Psoas muscle (tissue), 8 donors: Measurements from ENCODE around the gene HNF1A. TPM values are rescaled to one million over a fixed set of nuclear protein-coding genes. Genes with fewer than 3 reads are reported as not detected.

Source experiments
- ATAC-seq, 4 donors: fragments of 200-7000 bp; cut with Tn5 transposase; one replicate each; pipeline ENCODE4 v1.9.1; 2020; ENCODE audit warnings: moderate library complexity in 3 of 4, mild to moderate bottlenecking in 2 of 4
- DNase-seq, 2 donors: peaks; one replicate each; pipeline ENCODE4 v3.0.0-alpha.2; 2020
- H3K27ac ChIP-seq: fragments of 200-600 bp; one replicate; pipeline ENCODE4 v1.8.0; 2022
- H3K27me3 ChIP-seq, 3 donors: fragments of 200-600 bp in 1 of 3; one replicate each; pipeline versions ENCODE4 v1.6.1 to v1.8.0; 2013 to 2022; ENCODE audit warnings: low read length in 2 of 3, mild to moderate bottlenecking in 2 of 3, moderate library complexity in 1 of 3; ENCODE audit not compliant: insufficient read depth in 3 of 3
- H3K36me3 ChIP-seq, 2 donors: fragments of 200-600 bp in 1 of 2; one replicate each; pipeline versions ENCODE4 v1.6.1 to v1.8.0; 2013 to 2022; ENCODE audit warnings: low read depth in 1 of 2, mild to moderate bottlenecking in 1 of 2, moderate library complexity in 1 of 2; ENCODE audit not compliant: insufficient read depth in 1 of 2
- H3K4me1 ChIP-seq: fragments of 200-600 bp; one replicate; pipeline ENCODE4 v1.8.0; 2022
- H3K4me3 ChIP-seq: fragments of 200-600 bp; one replicate; pipeline ENCODE4 v1.8.0; 2022; ENCODE audit warnings: mild to moderate bottlenecking
- H3K9me3 ChIP-seq: fragments of 200-600 bp; one replicate; pipeline ENCODE4 v1.8.0; 2022
- WGBS, 3 donors: extraction: QIAGEN DNeasy Blood & Tissue Kit; methylation state at CpG; one replicate each; pipeline versions ENCODE4 v1.1.6 to v1.1.7; 2013; 5-methylcytosine and 5-hydroxymethylcytosine counted together
- intact Hi-C, 2 donors: fragments of 100-400 bp; cut with DNase I; formaldehyde crosslinking; loops; one replicate each; pipeline versions ENCODE4 v1.11.0 to v1.14.2; 2022
- polyA plus RNA-seq, 3 donors: library from polyadenylated mRNA; stranded (reverse); fragments of 200-250 nt; gene quantifications; one replicate each; pipeline ENCODE4 v1.2.3, GENCODE V29; 2013
- total RNA-seq, 4 donors: library from RNA; stranded (reverse); fragmentation: NEBNext Ultra II Directional in 2 of 4; extraction: Animal tissue kit (Norgen Biotek cat#: 25700) in 2 of 4; gene quantifications; one replicate each; pipeline versions ENCODE4 v1.2.1 to v1.2.4, GENCODE V29; 2021 to 2023
- TF ChIP-seq, protein P1 (sequence below): fragments of 200-600 bp; IDR thresholded peaks from one replicate; pipeline ENCODE4 v1.8.0; 2022; ENCODE audit warnings: antibody characterized with exemption
- donor health status: healthy with polysubstance abuse.
- donor health status: DM: no; HTN: no; CAD: no; lungs with moderate emphysema.
- donor health status: Bipolar disorder and iron deficiency.
- donor health status: healthy.
- donor health status: DM: yes; HTN: yes; CAD: no.
- donor health status: DM: no; HTN: no; CAD: no.
- donor health status: DM: no; HTN: no; CAD: no.
- donor health status: DM: yes; HTN: yes; CAD: no.

Gene HNF1A
- total and polyA plus RNA-seq, 7 donors = 0.07 to 0.18 TPM; not detected in 5

DNA sequence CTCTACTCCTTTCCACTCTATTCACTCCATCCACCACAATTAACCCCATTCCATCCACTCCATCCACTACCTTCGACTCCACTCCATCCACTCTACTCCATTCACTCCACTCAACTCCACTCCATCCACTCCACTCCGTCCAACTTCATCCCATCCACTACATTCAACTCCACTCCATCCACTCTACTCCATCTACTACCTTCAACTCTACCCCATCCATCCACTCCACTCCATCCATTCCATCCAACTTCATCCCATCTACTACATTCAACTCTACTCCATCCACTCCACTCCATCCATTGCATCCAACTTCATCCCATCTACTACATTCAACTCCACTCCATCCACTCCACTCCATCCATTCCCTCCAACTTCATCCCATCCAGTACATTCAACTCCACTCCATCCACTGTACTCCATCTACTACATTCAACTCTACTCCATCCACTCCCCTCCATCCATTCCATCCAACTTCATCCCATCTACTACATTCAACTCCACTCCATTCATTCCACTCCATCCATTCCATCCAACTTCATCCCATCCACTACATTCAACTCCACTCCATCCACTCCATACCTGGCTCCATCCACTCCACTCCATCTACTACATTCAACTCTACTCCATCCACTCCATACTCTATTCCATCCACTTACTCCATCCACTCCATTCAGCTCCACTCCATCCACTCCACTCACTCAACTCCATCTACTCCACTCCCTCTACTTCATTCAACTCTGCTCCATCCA lies 16.4 kb downstream of the HNF1A start:
- Histone ChIP-seq H3K27ac (no peak overlapping the region), H3K4me3 (no peak overlapping the region), H3K27me3 (peaks cover 0 to 5% (median 4%) of the 10 kb centered on the region in 3 donors), H3K36me3 (no peaks in the 10 kb centered on the region), H3K9me3 (no peaks in the 10 kb centered on the region), H3K4me1 (no peaks in the 10 kb centered on the region)
- 89 to 91% (median 89%) methylated on average over 2 of the region's 2 CpGs for WGBS, 3 donors
- TF ChIP-seq, protein P1, sequence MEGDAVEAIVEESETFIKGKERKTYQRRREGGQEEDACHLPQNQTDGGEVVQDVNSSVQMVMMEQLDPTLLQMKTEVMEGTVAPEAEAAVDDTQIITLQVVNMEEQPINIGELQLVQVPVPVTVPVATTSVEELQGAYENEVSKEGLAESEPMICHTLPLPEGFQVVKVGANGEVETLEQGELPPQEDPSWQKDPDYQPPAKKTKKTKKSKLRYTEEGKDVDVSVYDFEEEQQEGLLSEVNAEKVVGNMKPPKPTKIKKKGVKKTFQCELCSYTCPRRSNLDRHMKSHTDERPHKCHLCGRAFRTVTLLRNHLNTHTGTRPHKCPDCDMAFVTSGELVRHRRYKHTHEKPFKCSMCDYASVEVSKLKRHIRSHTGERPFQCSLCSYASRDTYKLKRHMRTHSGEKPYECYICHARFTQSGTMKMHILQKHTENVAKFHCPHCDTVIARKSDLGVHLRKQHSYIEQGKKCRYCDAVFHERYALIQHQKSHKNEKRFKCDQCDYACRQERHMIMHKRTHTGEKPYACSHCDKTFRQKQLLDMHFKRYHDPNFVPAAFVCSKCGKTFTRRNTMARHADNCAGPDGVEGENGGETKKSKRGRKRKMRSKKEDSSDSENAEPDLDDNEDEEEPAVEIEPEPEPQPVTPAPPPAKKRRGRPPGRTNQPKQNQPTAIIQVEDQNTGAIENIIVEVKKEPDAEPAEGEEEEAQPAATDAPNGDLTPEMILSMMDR = no peak
- no peak for DNase-seq
- intact Hi-C loops = no loop called here
- no peak for ATAC-seq

GRCh38 chr12:120996133-120996746 lies 17.9 kb downstream of the HNF1A start:
- WGBS, 3 donors = 71 to 81% (median 77%) methylated on average over 10 to 11 of the region's 11 CpGs
- Histone ChIP-seq H3K4me3 (no peak overlapping the region), H3K9me3 (no peaks in the 10 kb centered on the region), H3K27me3 (peaks cover 0 to 5% (median 4%) of the 10 kb centered on the region in 3 donors), H3K36me3 (no peaks in the 10 kb centered on the region), H3K27ac (no peak overlapping the region), H3K4me1 (no peaks in the 10 kb centered on the region)
- DNase-seq (no peak), ATAC-seq (no peak)
- TF ChIP-seq, protein P1 = no peak
- intact Hi-C loops = no loop called here

DNA sequence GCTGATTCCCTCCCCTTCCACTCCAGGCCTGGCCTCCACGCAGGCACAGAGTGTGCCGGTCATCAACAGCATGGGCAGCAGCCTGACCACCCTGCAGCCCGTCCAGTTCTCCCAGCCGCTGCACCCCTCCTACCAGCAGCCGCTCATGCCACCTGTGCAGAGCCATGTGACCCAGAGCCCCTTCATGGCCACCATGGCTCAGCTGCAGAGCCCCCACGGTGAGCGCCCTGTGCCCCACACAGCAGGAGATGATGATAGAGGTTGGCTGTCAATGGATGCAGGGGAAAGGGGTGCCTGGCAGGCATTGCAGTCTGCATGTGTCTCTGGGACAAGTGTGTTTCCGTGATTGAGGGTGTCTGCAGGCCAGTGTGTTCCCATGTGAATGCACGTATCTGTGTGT lies 19.1 kb downstream of the HNF1A start:
- TF ChIP-seq, protein P1 = no peak
- intact Hi-C loops = no loop called here
- H3K4me1 ChIP-seq = no peaks in the 10 kb centered on the region
- WGBS, 3 donors = 68 to 74% (median 71%) methylated on average over 9 of the region's 9 CpGs
- DNase-seq (no peak), ATAC-seq (no peak)
- peaks cover 0 to 11% of the 10 kb centered on the region in 2 donors for H3K36me3 ChIP-seq
- H3K27me3 ChIP-seq = peaks cover 0 to 5% (median 4%) of the 10 kb centered on the region in 3 donors
- H3K4me3 ChIP-seq = no peak overlapping the region
- no peak overlapping the region for H3K27ac ChIP-seq
- H3K9me3 ChIP-seq = no peaks in the 10 kb centered on the region

GRCh38 chr12:120998435-120998834 lies 20.1 kb downstream of the HNF1A start:
- Histone ChIP-seq H3K36me3 (peaks cover 0 to 21% of the 10 kb centered on the region in 2 donors), H3K4me1 (no peaks in the 10 kb centered on the region), H3K27me3 (peaks cover 0 to 5% (median 4%) of the 10 kb centered on the region in 3 donors), H3K27ac (no peak overlapping the region), H3K9me3 (no peaks in the 10 kb centered on the region), H3K4me3 (no peak overlapping the region)
- TF ChIP-seq, protein P1 = no peak
- ATAC-seq = no peak
- intact Hi-C loops = no loop called here
- DNase-seq = no peak
- 60 to 70% (median 62%) methylated on average over 3 of the region's 3 CpGs for WGBS, 3 donors
